ENCODE measurements around the gene SLC22A7.
A peak's percentile ranks its signal among the peaks of the same experiment; 100 is the strongest.

Gene SLC22A7

DNA sequence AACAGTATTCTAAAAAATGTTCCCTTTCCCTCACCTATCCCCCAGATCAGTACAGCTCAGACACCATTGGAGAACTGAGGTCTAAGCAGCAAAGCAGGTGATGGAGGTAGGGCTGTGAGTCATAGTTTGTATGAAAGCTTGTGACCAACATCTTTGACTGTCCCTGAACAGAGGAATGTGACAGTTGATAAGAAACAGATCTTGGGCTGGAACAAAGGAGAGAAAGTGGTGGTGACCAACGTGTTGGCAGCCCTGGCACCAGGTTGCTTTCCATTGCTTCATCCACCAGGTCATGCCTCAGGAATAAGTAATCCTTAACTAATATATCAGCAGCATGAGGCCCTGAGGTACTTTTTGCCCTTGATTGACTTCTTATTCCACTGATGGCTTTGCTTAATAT is 30.5 kb downstream of the SLC22A7 start:
- no peak overlapping the region for H3K4me3 ChIP-seq (ENCODE audit: low read depth, low read length)
- no peak for TF ChIP-seq CTCF (IDR thresholded peaks at IDR 0.05; ENCODE audit: insufficient read depth, low read length, missing control alignments)
- CTCF ChIA-PET, result interaction anchor here (1.6 kb wide), 1 partner anchor 100 kb away, joined by 5 read pairs; the partner anchor contains the start of gene DNPH1
- DNase-seq (ENCODE audit: low read depth, low spot score), result no peak
- POLR2A ChIA-PET, result no interaction called here

- no peak for TF ChIP-seq CTCF (IDR thresholded peaks at IDR 0.05; ENCODE audit: insufficient read depth, low read length, missing control alignments)
- ChIA-PET CTCF (interaction anchor here (0.8 to 1.3 kb wide), 2 partner anchors 68 to 102 kb away, joined by 3 read pairs; partner anchors contain the start of gene DNPH1), POLR2A (interaction anchor here (0.6 kb wide), 1 partner anchor 10 kb away, joined by 4 read pairs; no protein-coding TSS in a partner anchor)
Observed at GRCh38 chr6:43331470-43331869, 33.4 kb downstream of the SLC22A7 start.

GRCh38 chr6:43331891-43332290 is 33.8 kb downstream of the SLC22A7 start:
- CTCF ChIA-PET, result no interaction called here
- TF ChIP-seq CTCF (IDR thresholded peaks at IDR 0.05; ENCODE audit: insufficient read depth, low read length, missing control alignments), result no peak
- DNase-seq (ENCODE audit: low read depth, low spot score), result no peak
- no peak overlapping the region for H3K4me3 ChIP-seq (ENCODE audit: low read depth, low read length)
- POLR2A ChIA-PET, result no interaction called here

More at GRCh38 chr6:43331470-43331869, 33.4 kb downstream of the SLC22A7 start:
- no peak overlapping the region for H3K4me3 ChIP-seq (ENCODE audit: low read depth, low read length)
- DNase-seq (ENCODE audit: low read depth, low spot score), result no peak

DNA sequence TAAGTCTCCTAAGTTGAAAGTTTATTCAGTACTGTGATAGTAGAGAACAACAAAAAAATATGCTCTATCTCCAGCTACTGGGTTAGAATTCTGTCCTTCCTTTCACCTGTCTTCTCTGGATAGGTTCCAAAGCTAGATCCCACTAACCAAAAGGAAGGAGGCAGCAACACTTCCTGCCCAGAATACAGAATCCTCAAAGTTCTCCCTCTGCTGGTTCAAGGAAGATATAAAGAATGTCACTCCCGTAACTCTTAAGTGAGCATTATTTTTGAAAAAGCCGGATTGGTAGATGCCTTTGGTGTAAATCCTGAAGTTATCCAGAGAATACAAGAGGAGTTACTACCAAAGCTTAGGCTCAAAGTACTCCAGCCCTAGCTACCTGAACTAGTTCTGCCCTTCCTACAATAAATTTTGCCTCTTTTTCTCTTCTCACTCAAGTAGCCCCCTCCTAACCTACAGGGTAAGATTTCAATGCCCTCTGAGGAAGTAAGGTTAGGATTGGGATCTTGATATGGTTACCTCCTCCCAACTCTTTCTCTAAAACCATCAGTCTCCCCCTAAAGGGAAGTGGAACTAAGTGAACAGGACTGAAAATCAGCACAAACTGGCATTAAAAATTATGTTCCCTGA is 36.5 kb downstream of the SLC22A7 start:
- DNase-seq (ENCODE audit: low read depth, low spot score), result peak; percentile 9
- no peak overlapping the region for H3K4me3 ChIP-seq (ENCODE audit: low read depth, low read length)
- TF ChIP-seq CTCF (IDR thresholded peaks at IDR 0.05; ENCODE audit: insufficient read depth, low read length, missing control alignments), result peak; percentile 42
- POLR2A ChIA-PET, result no interaction called here
- CTCF ChIA-PET, result interaction anchor here (0.7 to 9.8 kb wide), 35 partner anchors 9 to 264 kb away, joined by 3 to 156 read pairs (median 5); partner anchors contain the start of genes DNPH1, SLC22A7 and ZNF318

GRCh38 chr6:43335469-43335868 is 37.4 kb downstream of the SLC22A7 start:
- no peak for DNase-seq (ENCODE audit: low read depth, low spot score)
- ChIA-PET CTCF (interaction anchor here (0.7 to 9.8 kb wide), 19 partner anchors 9 to 264 kb away, joined by 3 to 156 read pairs (median 7); partner anchors contain the start of gene DNPH1), POLR2A (no interaction called here)
- TF ChIP-seq CTCF (IDR thresholded peaks at IDR 0.05; ENCODE audit: insufficient read depth, low read length, missing control alignments), result no peak
- no peak overlapping the region for H3K4me3 ChIP-seq (ENCODE audit: low read depth, low read length)

GRCh38 chr6:43336382-43336781 is 38.3 kb downstream of the SLC22A7 start:
- ChIA-PET POLR2A (no interaction called here), CTCF (interaction anchor here (0.6 to 9.8 kb wide), 13 partner anchors 14 to 106 kb away, joined by 3 to 156 read pairs (median 5); partner anchors contain the start of genes DNPH1 and ZNF318)
- DNase-seq (ENCODE audit: low read depth, low spot score), result no peak
- H3K4me3 ChIP-seq (ENCODE audit: low read depth, low read length), result no peak overlapping the region
- no peak for TF ChIP-seq CTCF (IDR thresholded peaks at IDR 0.05; ENCODE audit: insufficient read depth, low read length, missing control alignments)

Measured in AG04449 (cell line).